ENCODE data around the gene POF1B. TPM values are rescaled to one million over a fixed set of nuclear protein-coding genes. Genes with fewer than 3 reads are reported as not detected.

Gene POF1B
- not detected in 2 replicates for total RNA-seq

GRCh38 chrX:85379174-85379907, at the start of gene POF1B:
Gene POF1B (minus strand): TSS chrX:85379665. CDS start chrX:85379454, 211 bp downstream.

GRCh38 chrX:85243761-85244449, 135.6 kb downstream of the POF1B start, which contains the start of the genes SATL1 and ZNF711:
Gene SATL1 (minus strand): TSS chrX:85243779. CDS start chrX:85108968, 134,811 bp downstream.
Gene ZNF711 (plus strand): TSS chrX:85243991. CDS start chrX:85247573, 3,582 bp downstream.

Other genes with a start within 250 kb of the POF1B start
- gene SATL1, start 135.9 kb downstream of the POF1B start, total RNA-seq: not detected in 2 replicates
- gene ZNF711, start 135.7 kb downstream of the POF1B start, total RNA-seq: 1.9 and 4.0 TPM in 2 replicates